Lower leg skin (tissue), 4 donors: Measurements from ENCODE around the gene ISM1. TPM values are rescaled to one million over a fixed set of nuclear protein-coding genes. Genes with fewer than 3 reads are reported as not detected.

Experiments
- DNase-seq, 2 donors: peaks; one replicate each; pipeline ENCODE4 v3.0.0-alpha.2; 2019; ENCODE audit warnings: low spot score in 2 of 2
- H3K4me3 ChIP-seq: fragments of 200-600 bp; sonication (generic); 2 replicates; pipeline ENCODE4 v1.5.1; 2017; ENCODE audit warnings: mild to moderate bottlenecking, low read depth; ENCODE audit not compliant: poor library complexity, severe bottlenecking
- CTCF ChIP-seq, 3 donors: fragments of 450-650 bp; IDR thresholded peaks; one replicate each; pipeline ENCODE4 v1.5.1; 2016; ENCODE audit warnings: antibody characterized with exemption in 3 of 3, mild to moderate bottlenecking in 3 of 3, moderate library complexity in 2 of 3
- POLR2A ChIP-seq, 2 donors: fragments of 450-650 bp; IDR thresholded peaks; one replicate each; pipeline ENCODE4 v1.6.1; 2016 to 2017; ENCODE audit warnings: antibody characterized with exemption in 2 of 2, mild to moderate bottlenecking in 1 of 2, moderate library complexity in 1 of 2
- WGBS, 2 donors: methylation state at CpG; one replicate each; pipeline ENCODE4 v1.1.5; 2018; 5-methylcytosine and 5-hydroxymethylcytosine counted together
- intact Hi-C: fragments of 100-400 bp; cut with DNase I; formaldehyde crosslinking; loops from one replicate; pipeline ENCODE4 v1.15.0; 2023; ENCODE audit warnings: low total_unique reads
- total RNA-seq, 4 donors: library from RNA; depleted of rRNA; stranded (reverse); fragments of >200 nt; gene quantifications; one replicate each; pipeline ENCODE4 v1.1.0, GENCODE V29; 2016

Gene ISM1
- total RNA-seq, 4 donors from 2014 or later, result 12.4 to 27.6 (median 24.1) TPM

- 92% methylated on average over 5 of the region's 5 CpGs for WGBS, 2 donors
- intact Hi-C loops, result no loop called here
These were observed 43.8 kb downstream of the ISM1 start for GRCh38 chr20:13264907-13265306.

GRCh38 chr20:13265941-13266340, 44.9 kb downstream of the ISM1 start:
- 87 to 93% methylated on average over 4 of the region's 4 CpGs for WGBS, 2 donors
- TF ChIP-seq POLR2A (IDR thresholded peaks at IDR 0.05), result no peak
- TF ChIP-seq CTCF (IDR thresholded peaks at IDR 0.05), result no peak
- intact Hi-C loops, result no loop called here
- H3K4me3 ChIP-seq, result no peak overlapping the region
- peak in 1 of 2 donors; percentile 20 for DNase-seq

More at GRCh38 chr20:13264907-13265306, 43.8 kb downstream of the ISM1 start:
- TF ChIP-seq POLR2A (IDR thresholded peaks at IDR 0.05) (no peak), CTCF (IDR thresholded peaks at IDR 0.05) (no peak)
- no peak overlapping the region for H3K4me3 ChIP-seq
- peak in 1 of 2 donors; percentile 37 for DNase-seq

- H3K4me3 ChIP-seq, result no peak overlapping the region
- TF ChIP-seq POLR2A (IDR thresholded peaks at IDR 0.05) (no peak), CTCF (IDR thresholded peaks at IDR 0.05) (no peak)
- intact Hi-C loops, result no loop called here
- WGBS, 2 donors, result 74 to 77% methylated on average over 7 of the region's 7 CpGs
- DNase-seq, result peak in 1 of 2 donors; percentile 6
These were observed 46.2 kb downstream of the ISM1 start for GRCh38 chr20:13267231-13267630.

- TF ChIP-seq CTCF (IDR thresholded peaks at IDR 0.05) (no peak), POLR2A (IDR thresholded peaks at IDR 0.05) (no peak)
- DNase-seq, result peak in 1 of 2 donors; percentile 25
- H3K4me3 ChIP-seq, result no peak overlapping the region
- intact Hi-C loops, result no loop called here
- 83 to 92% methylated on average over 2 of the region's 2 CpGs for WGBS, 2 donors
These were observed 47.9 kb downstream of the ISM1 start for GRCh38 chr20:13268953-13269352.

GRCh38 chr20:13270211-13270610, 49.1 kb downstream of the ISM1 start:
- 41 to 52% methylated on average over 1 of the region's 1 CpG for WGBS, 2 donors
- TF ChIP-seq POLR2A (IDR thresholded peaks at IDR 0.05) (no peak), CTCF (IDR thresholded peaks at IDR 0.05) (no peak)
- H3K4me3 ChIP-seq, result no peak overlapping the region
- intact Hi-C loops, result no loop called here
- peak in 1 of 2 donors; percentile 3 for DNase-seq

- TF ChIP-seq CTCF (IDR thresholded peaks at IDR 0.05), result no peak
- no peak for TF ChIP-seq POLR2A (IDR thresholded peaks at IDR 0.05)
- no peak overlapping the region for H3K4me3 ChIP-seq
- no peak for DNase-seq
- intact Hi-C loops, result no loop called here
- 78 to 80% methylated on average over 3 of the region's 3 CpGs for WGBS, 2 donors
These were observed 50.0 kb downstream of the ISM1 start for GRCh38 chr20:13271098-13271497.
